ENCODE results near the gene CAMK2D.

Gene CAMK2D

GRCh38 chr4:113732967-113733527 lies 28.5 kb downstream of the CAMK2D start:
- no peak for TF ChIP-seq CTCF (IDR thresholded peaks at IDR 0.05; ENCODE audit: low read depth, low read length, missing control alignments)
- in situ Hi-C loops (cut with HindIII; ENCODE audit: low sequenced_read_pairs) = no loop called here
- no peak overlapping the region for H3K4me3 ChIP-seq (ENCODE audit: low read depth, low read length)
- DNase-seq (ENCODE audit: low read depth) = no peak

- no peak for TF ChIP-seq CTCF (IDR thresholded peaks at IDR 0.05; ENCODE audit: low read depth, low read length, missing control alignments)
- no peak overlapping the region for H3K4me3 ChIP-seq (ENCODE audit: low read depth, low read length)
- in situ Hi-C loops (cut with HindIII; ENCODE audit: low sequenced_read_pairs) = no loop called here
- DNase-seq (ENCODE audit: low read depth) = no peak
These were observed 30.9 kb downstream of the CAMK2D start for GRCh38 chr4:113730467-113731216.

- in situ Hi-C loops (cut with HindIII; ENCODE audit: low sequenced_read_pairs) = no loop called here
- DNase-seq (ENCODE audit: low read depth) = no peak
- no peak overlapping the region for H3K4me3 ChIP-seq (ENCODE audit: low read depth, low read length)
- TF ChIP-seq CTCF (IDR thresholded peaks at IDR 0.05; ENCODE audit: low read depth, low read length, missing control alignments) = no peak
These were observed 33.7 kb downstream of the CAMK2D start for GRCh38 chr4:113727802-113728201.

GRCh38 chr4:113725963-113726362 lies 35.6 kb downstream of the CAMK2D start:
- H3K4me3 ChIP-seq (ENCODE audit: low read depth, low read length) = no peak overlapping the region
- in situ Hi-C loops (cut with HindIII; ENCODE audit: low sequenced_read_pairs) = no loop called here
- no peak for DNase-seq (ENCODE audit: low read depth)
- TF ChIP-seq CTCF (IDR thresholded peaks at IDR 0.05; ENCODE audit: low read depth, low read length, missing control alignments) = no peak

GRCh38 chr4:113718252-113718651 lies 43.3 kb downstream of the CAMK2D start:
- in situ Hi-C loops (cut with HindIII; ENCODE audit: low sequenced_read_pairs) = no loop called here
- TF ChIP-seq CTCF (IDR thresholded peaks at IDR 0.05; ENCODE audit: low read depth, low read length, missing control alignments) = no peak
- no peak overlapping the region for H3K4me3 ChIP-seq (ENCODE audit: low read depth, low read length)
- DNase-seq (ENCODE audit: low read depth) = no peak

GRCh38 chr4:113711883-113712662 lies 49.5 kb downstream of the CAMK2D start:
- H3K4me3 ChIP-seq (ENCODE audit: low read depth, low read length) = no peak overlapping the region
- in situ Hi-C loops (cut with HindIII; ENCODE audit: low sequenced_read_pairs) = no loop called here
- no peak for DNase-seq (ENCODE audit: low read depth)
- no peak for TF ChIP-seq CTCF (IDR thresholded peaks at IDR 0.05; ENCODE audit: low read depth, low read length, missing control alignments)
